SU-DHL-6 (cell line): ENCODE data around the gene CPEB3.

Experiments
- H2AFZ ChIP-seq: fragments of 200-600 bp; sonication (generic); 2 replicates; pipeline ENCODE4 v1.6.1; 2014; ENCODE audit warnings: low read depth, mild to moderate bottlenecking, moderate library complexity, mixed read lengths, antibody characterized with exemption, low read length; ENCODE audit not compliant: severe bottlenecking
- H3F3A ChIP-seq: fragments of 200-600 bp; shearing (Covaris generic); 2 replicates; pipeline ENCODE4 v1.6.0; 2016; ENCODE audit warnings: antibody characterized with exemption, mild to moderate bottlenecking; ENCODE audit not compliant: insufficient read depth
- H3K27ac ChIP-seq: fragments of 200-600 bp; sonication (generic); 2 replicates; pipeline ENCODE4 v1.5.1; 2016; ENCODE audit warnings: low read depth, mild to moderate bottlenecking, low read length, moderate library complexity, mixed read lengths
- H3K27me3 ChIP-seq: fragments of 200-600 bp; sonication (generic), shearing (Covaris generic); 2 replicates; pipeline ENCODE4 v1.6.0; 2014; ENCODE audit warnings: mild to moderate bottlenecking, low read length
- H3K36me3 ChIP-seq: fragments of 200-600 bp; sonication (generic); 2 replicates; pipeline ENCODE4 v1.6.1; 2014; ENCODE audit warnings: mild to moderate bottlenecking, low read length, mixed read lengths
- H3K4me2 ChIP-seq: fragments of 300-600, 200-600 bp; shearing (Covaris generic), sonication (generic); 2 replicates; pipeline ENCODE4 v1.6.0; 2014; ENCODE audit warnings: low read length, low read depth, mild to moderate bottlenecking; ENCODE audit not compliant: poor library complexity, severe bottlenecking
- H3K4me3 ChIP-seq: fragments of 200-600 bp; sonication (generic); 2 replicates; pipeline ENCODE4 v1.5.1; 2014; ENCODE audit warnings: antibody characterized with exemption, low read length, mild to moderate bottlenecking, mixed read lengths; ENCODE audit not compliant: insufficient read depth, poor library complexity, severe bottlenecking
- H3K79me2 ChIP-seq: fragments of 200-600 bp; sonication (generic); 2 replicates; pipeline ENCODE4 v1.6.1; 2014; ENCODE audit warnings: mild to moderate bottlenecking, low read length, moderate library complexity; ENCODE audit not compliant: insufficient read depth
- H3K9ac ChIP-seq: fragments of 200-600 bp; sonication (generic); 2 replicates; pipeline ENCODE4 v1.7.0; 2014; ENCODE audit warnings: mild to moderate bottlenecking, low read length
- H3K9me2 ChIP-seq: fragments of 200-600 bp; sonication (generic); replicated peaks from 2 replicates; pipeline ENCODE4 v1.6.1; 2014; ENCODE audit warnings: low read length; ENCODE audit not compliant: insufficient read depth
- H3K9me3 ChIP-seq: fragments of 200-600 bp; sonication (generic); 2 replicates; pipeline ENCODE4 v1.6.1; 2014; ENCODE audit warnings: low read length, mixed read lengths; ENCODE audit not compliant: insufficient read depth
- H4K20me1 ChIP-seq: fragments of 200-600 bp; sonication (generic); 2 replicates; pipeline ENCODE4 v1.6.1; 2014; ENCODE audit warnings: low read depth, mild to moderate bottlenecking, antibody characterized with exemption, low read length, moderate library complexity, mixed read lengths
- EZH2phosphoT487 ChIP-seq: fragments of 200-600 bp; sonication (generic), shearing (Covaris generic); conservative IDR thresholded peaks from 2 replicates; pipeline ENCODE4 v1.6.1; 2018; ENCODE audit warnings: mild to moderate bottlenecking, antibody characterized with exemption, low read length, moderate library complexity, mixed read lengths
- TF ChIP-seq, protein P1 (sequence below): fragments of 200-600 bp; sonication (generic); IDR thresholded peaks from one replicate; pipeline ENCODE4 v1.5.1; 2017; ENCODE audit warnings: antibody characterized with exemption, mild to moderate bottlenecking, low read length, moderate library complexity; ENCODE audit not compliant: insufficient read depth, poor library complexity, severe bottlenecking

The CPEB3 gene

DNA sequence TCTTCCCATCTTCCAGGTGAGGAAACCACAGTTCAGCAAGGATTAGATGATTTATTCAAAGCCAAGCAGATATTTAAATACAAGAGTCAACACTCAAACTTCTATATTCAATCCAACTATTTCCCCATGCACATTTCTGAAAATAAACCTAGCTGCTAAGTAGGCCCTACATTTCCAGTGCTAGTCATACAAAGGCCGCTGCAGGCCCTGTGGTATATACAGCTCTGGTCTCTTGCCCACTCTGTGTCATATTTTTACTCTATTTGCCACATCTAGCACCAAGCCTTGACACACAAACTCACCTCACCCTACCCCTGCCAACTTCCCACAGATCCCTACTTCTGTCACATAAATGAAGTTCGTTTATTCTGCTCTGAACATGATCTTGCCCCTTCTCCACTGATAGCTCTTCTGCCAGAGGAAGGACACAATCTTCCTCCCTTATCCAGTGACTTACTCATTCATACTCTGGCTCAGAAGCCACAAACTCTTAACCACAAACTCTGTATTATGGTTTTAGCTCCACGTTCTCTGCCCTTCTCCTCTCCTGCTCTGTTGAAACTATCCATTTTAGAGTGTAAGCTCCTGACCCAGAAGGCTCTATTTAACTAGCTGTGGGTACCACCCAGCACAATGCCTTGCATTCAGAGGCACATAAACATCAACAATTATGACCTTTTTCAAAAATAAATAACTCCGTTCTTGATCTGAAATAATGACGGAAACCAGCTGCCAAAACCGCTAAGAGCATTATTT lies 180.7 kb downstream of the CPEB3 start:
- TF ChIP-seq EZH2phosphoT487, result no peak
- TF ChIP-seq, protein P1, sequence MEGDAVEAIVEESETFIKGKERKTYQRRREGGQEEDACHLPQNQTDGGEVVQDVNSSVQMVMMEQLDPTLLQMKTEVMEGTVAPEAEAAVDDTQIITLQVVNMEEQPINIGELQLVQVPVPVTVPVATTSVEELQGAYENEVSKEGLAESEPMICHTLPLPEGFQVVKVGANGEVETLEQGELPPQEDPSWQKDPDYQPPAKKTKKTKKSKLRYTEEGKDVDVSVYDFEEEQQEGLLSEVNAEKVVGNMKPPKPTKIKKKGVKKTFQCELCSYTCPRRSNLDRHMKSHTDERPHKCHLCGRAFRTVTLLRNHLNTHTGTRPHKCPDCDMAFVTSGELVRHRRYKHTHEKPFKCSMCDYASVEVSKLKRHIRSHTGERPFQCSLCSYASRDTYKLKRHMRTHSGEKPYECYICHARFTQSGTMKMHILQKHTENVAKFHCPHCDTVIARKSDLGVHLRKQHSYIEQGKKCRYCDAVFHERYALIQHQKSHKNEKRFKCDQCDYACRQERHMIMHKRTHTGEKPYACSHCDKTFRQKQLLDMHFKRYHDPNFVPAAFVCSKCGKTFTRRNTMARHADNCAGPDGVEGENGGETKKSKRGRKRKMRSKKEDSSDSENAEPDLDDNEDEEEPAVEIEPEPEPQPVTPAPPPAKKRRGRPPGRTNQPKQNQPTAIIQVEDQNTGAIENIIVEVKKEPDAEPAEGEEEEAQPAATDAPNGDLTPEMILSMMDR, result no peak
- Histone ChIP-seq H3K4me3 (no peak overlapping the region), H3K9me3 (no peaks in the 10 kb centered on the region), H3K9ac (no peak overlapping the region), H3K36me3 (no peaks in the 10 kb centered on the region), H3F3A (no peaks in the 10 kb centered on the region), H3K27ac (no peak overlapping the region), H3K9me2 (no peaks in the 10 kb centered on the region), H3K27me3 (no peaks in the 10 kb centered on the region), H3K79me2 (no peaks in the 10 kb centered on the region), H4K20me1 (no peaks in the 10 kb centered on the region), H3K4me2 (no peak overlapping the region), H2AFZ (no peak overlapping the region)

DNA sequence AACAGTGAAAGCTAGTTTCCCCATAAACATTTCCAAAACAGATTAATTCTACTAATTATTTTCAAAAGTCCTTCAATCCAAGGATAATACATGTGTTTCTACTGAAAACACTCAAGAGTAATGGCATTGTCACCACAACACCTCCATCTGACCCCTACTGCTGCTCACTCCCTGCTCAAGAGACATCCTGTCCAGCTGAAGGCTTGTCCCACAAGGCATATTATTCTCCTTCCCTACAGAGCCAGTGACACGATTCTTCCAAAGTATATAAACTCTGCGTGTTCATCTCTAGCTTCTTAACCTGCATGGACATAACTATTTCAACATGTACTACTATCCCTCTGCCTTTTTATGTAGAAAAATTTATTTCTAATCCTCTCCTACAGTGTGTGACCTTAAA lies 182.1 kb downstream of the CPEB3 start:
- Histone ChIP-seq H3K9ac (no peak overlapping the region), H3K36me3 (no peaks in the 10 kb centered on the region)

DNA sequence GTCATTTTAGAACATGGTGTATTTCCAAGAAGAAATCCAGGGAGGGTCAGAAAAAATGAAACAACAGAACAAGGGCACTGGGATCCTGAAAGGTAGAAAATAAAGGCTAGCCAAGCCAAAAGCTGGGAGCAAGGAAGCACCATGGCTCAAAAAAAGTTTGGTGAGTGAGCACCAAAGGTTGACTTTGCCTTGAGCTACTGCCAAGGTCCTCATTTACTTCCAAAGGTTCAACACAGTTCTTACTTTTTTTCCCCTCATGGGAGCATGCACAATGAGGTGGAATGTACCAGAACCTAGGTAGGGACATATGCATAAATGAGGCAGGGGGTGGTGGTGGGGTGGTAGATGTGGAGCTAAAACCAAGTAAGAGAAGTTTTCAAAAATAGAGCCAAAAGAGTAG lies 182.8 kb downstream of the CPEB3 start:
- no peak overlapping the region for H2AFZ ChIP-seq
- no peaks in the 10 kb centered on the region for H4K20me1 ChIP-seq
- H3K27me3 ChIP-seq, result no peaks in the 10 kb centered on the region
- H3K79me2 ChIP-seq, result no peaks in the 10 kb centered on the region
- no peaks in the 10 kb centered on the region for H3F3A ChIP-seq
- H3K4me2 ChIP-seq, result no peak overlapping the region
- TF ChIP-seq EZH2phosphoT487, result no peak
- TF ChIP-seq, protein P1, result no peak
- no peak overlapping the region for H3K4me3 ChIP-seq
- no peaks in the 10 kb centered on the region for H3K36me3 ChIP-seq
- H3K27ac ChIP-seq, result no peak overlapping the region
- H3K9ac ChIP-seq, result no peak overlapping the region
- no peaks in the 10 kb centered on the region for H3K9me3 ChIP-seq
- no peaks in the 10 kb centered on the region for H3K9me2 ChIP-seq

More for the DNA sequence above, 182.1 kb downstream of the CPEB3 start:
- Histone ChIP-seq H3K27ac (no peak overlapping the region), H3K4me2 (no peak overlapping the region), H3K79me2 (no peaks in the 10 kb centered on the region), H3K9me2 (no peaks in the 10 kb centered on the region), H3K9me3 (no peaks in the 10 kb centered on the region), H3F3A (no peaks in the 10 kb centered on the region), H2AFZ (no peak overlapping the region), H3K27me3 (no peaks in the 10 kb centered on the region), H4K20me1 (no peaks in the 10 kb centered on the region), H3K4me3 (no peak overlapping the region)
- TF ChIP-seq EZH2phosphoT487, result no peak
- TF ChIP-seq, protein P1, result no peak
